GM18526 (cell line): ENCODE results near the gene CHAF1B.

ENCODE experiments used
- POLR2A ChIP-seq: IDR thresholded peaks from 3 replicates; pipeline ENCODE4 v1.6.1; 2011; ENCODE audit not compliant: insufficient read length; ENCODE audit errors: extremely low read depth

CHAF1B gene

GRCh38 chr21:36385233-36386030 lies at the start of gene CHAF1B:
TSS of gene CHAF1B (plus strand) at chr21:36385392. CDS start at chr21:36386137, 745 bp downstream.
- TF ChIP-seq POLR2A: peak; percentile 63

- TF ChIP-seq POLR2A: no peak
Observed at GRCh38 chr21:36337099-36337509, 48.1 kb upstream of the CHAF1B start.

- TF ChIP-seq POLR2A: no peak
Observed at GRCh38 chr21:36338975-36339374, 46.2 kb upstream of the CHAF1B start.

GRCh38 chr21:36344931-36345330 lies 40.3 kb upstream of the CHAF1B start:
- no peak for TF ChIP-seq POLR2A

- no peak for TF ChIP-seq POLR2A
Observed at GRCh38 chr21:36347278-36347961, 37.8 kb upstream of the CHAF1B start.

GRCh38 chr21:36347962-36348328 lies 37.2 kb upstream of the CHAF1B start:
- no peak for TF ChIP-seq POLR2A

- TF ChIP-seq POLR2A: no peak
Observed at GRCh38 chr21:36349315-36349714, 35.9 kb upstream of the CHAF1B start.

GRCh38 chr21:36350282-36350910 lies 34.8 kb upstream of the CHAF1B start:
- TF ChIP-seq POLR2A: no peak

GRCh38 chr21:36354918-36355680 lies 30.1 kb upstream of the CHAF1B start:
- no peak for TF ChIP-seq POLR2A

GRCh38 chr21:36355868-36356267 lies 29.3 kb upstream of the CHAF1B start:
- TF ChIP-seq POLR2A: no peak

- TF ChIP-seq POLR2A: no peak
Observed at GRCh38 chr21:36359185-36359584, 26.0 kb upstream of the CHAF1B start.

GRCh38 chr21:36369064-36369685 lies 16.0 kb upstream of the CHAF1B start:
- TF ChIP-seq POLR2A: no peak

GRCh38 chr21:36375994-36376393 lies 9.2 kb upstream of the CHAF1B start:
- no peak for TF ChIP-seq POLR2A

- TF ChIP-seq POLR2A: no peak
Observed at GRCh38 chr21:36377391-36377842, 7.8 kb upstream of the CHAF1B start.

- no peak for TF ChIP-seq POLR2A
Observed at GRCh38 chr21:36379251-36379650, 5.9 kb upstream of the CHAF1B start.

GRCh38 chr21:36381841-36382589 lies 3.2 kb upstream of the CHAF1B start:
- no peak for TF ChIP-seq POLR2A
